OCI-LY3 (cell line): ENCODE results near the gene ROBO1.

Experiments
- H2AFZ ChIP-seq: fragments of 200-600, 300-600 bp; shearing (Covaris generic); 2 replicates; pipeline ENCODE4 v1.6.0; 2014; ENCODE audit warnings: antibody characterized with exemption, low read depth, low read length
- H3K27ac ChIP-seq: fragments of 200-600, 300-600 bp; sonication (generic); 2 replicates; pipeline ENCODE4 v1.5.1; 2014; ENCODE audit warnings: mild to moderate bottlenecking, low read length, moderate library complexity, mixed read lengths
- H3K27me3 ChIP-seq: fragments of 200-600, 300-600 bp; sonication (generic); 2 replicates; pipeline ENCODE4 v1.6.1; 2014; ENCODE audit warnings: low read depth, low read length, mixed read lengths
- H3K36me3 ChIP-seq: fragments of 200-600, 300-600 bp; sonication (generic); replicated peaks from 2 replicates; pipeline ENCODE3; 2014; ENCODE audit warnings: low read depth, low read length, mixed read lengths
- H3K4me1 ChIP-seq: fragments of 300-600, 200-600 bp; sonication (generic); 2 replicates; pipeline ENCODE4 v1.6.1; 2014; ENCODE audit warnings: low read length, mixed read lengths
- H3K4me2 ChIP-seq: fragments of 200-600, 300-600 bp; sonication (generic); 2 replicates; pipeline ENCODE4 v1.6.1; 2014; ENCODE audit warnings: low read length, mixed read lengths
- H3K4me3 ChIP-seq: fragments of 300-600, 200-600 bp; sonication (generic); 2 replicates; pipeline ENCODE4 v1.5.1; 2014; ENCODE audit warnings: antibody characterized with exemption, mild to moderate bottlenecking, low read length, moderate library complexity
- H3K79me2 ChIP-seq: fragments of 300-600, 200-600 bp; shearing (Covaris generic); 2 replicates; pipeline ENCODE4 v1.6.1; 2014; ENCODE audit warnings: mild to moderate bottlenecking, low read length, mixed read lengths
- H3K9ac ChIP-seq: fragments of 300-600, 200-600 bp; shearing (Covaris generic); 2 replicates; pipeline ENCODE4 v1.6.0; 2014; ENCODE audit warnings: mild to moderate bottlenecking, low read length, moderate library complexity
- H3K9me3 ChIP-seq: fragments of 200-600, 300-600 bp; shearing (Covaris generic); 2 replicates; pipeline ENCODE4 v1.6.1; 2014; ENCODE audit warnings: low read length, mixed read lengths; ENCODE audit not compliant: insufficient read depth
- H4K20me1 ChIP-seq: fragments of 200-600, 300-600 bp; sonication (generic); 2 replicates; pipeline ENCODE4 v1.6.1; 2016; ENCODE audit warnings: low read length, mixed read lengths; ENCODE audit not compliant: insufficient read depth
- EZH2phosphoT487 ChIP-seq: fragments of 200-600 bp; shearing (Covaris generic); IDR thresholded peaks from 2 replicates; pipeline ENCODE4 v1.6.1; 2018; ENCODE audit warnings: antibody characterized with exemption, mixed run types, low read depth
- TF ChIP-seq, protein P1 (sequence below): fragments of 200-600, 300-600 bp; sonication (generic); IDR thresholded peaks from 2 replicates; pipeline ENCODE4 v1.5.1; 2014; ENCODE audit warnings: antibody characterized with exemption, low read length, low read depth

ROBO1 gene

GRCh38 chr3:79478620-79479019 lies 289.2 kb downstream of the ROBO1 start:
- no peaks in the 10 kb centered on the region for H3K4me1 ChIP-seq

DNA sequence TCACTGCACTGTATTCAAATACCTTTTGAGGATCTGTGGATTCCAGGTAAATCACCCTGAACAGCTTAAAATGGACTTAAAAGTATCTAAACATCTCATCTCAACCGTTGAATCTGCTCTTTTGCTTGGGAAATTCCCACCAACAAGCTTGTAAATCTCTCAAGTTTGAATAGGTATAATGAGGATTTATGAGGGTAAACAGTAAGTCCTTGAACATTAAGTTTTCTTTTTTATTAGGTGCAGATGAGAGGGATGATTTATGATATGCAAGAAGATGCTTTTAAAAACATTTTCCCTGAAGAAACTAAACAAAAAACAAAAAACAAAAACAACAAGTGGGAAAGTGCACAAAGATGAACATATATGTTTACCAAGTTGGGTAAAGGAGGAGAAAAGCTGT lies 290.6 kb downstream of the ROBO1 start:
- TF ChIP-seq EZH2phosphoT487: no peak
- TF ChIP-seq, protein P1, sequence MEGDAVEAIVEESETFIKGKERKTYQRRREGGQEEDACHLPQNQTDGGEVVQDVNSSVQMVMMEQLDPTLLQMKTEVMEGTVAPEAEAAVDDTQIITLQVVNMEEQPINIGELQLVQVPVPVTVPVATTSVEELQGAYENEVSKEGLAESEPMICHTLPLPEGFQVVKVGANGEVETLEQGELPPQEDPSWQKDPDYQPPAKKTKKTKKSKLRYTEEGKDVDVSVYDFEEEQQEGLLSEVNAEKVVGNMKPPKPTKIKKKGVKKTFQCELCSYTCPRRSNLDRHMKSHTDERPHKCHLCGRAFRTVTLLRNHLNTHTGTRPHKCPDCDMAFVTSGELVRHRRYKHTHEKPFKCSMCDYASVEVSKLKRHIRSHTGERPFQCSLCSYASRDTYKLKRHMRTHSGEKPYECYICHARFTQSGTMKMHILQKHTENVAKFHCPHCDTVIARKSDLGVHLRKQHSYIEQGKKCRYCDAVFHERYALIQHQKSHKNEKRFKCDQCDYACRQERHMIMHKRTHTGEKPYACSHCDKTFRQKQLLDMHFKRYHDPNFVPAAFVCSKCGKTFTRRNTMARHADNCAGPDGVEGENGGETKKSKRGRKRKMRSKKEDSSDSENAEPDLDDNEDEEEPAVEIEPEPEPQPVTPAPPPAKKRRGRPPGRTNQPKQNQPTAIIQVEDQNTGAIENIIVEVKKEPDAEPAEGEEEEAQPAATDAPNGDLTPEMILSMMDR: no peak
- Histone ChIP-seq H4K20me1 (no peaks in the 10 kb centered on the region), H3K36me3 (no peaks in the 10 kb centered on the region)

More at GRCh38 chr3:79478620-79479019, 289.2 kb downstream of the ROBO1 start:
- TF ChIP-seq, protein P1: no peak
- no peak overlapping the region for H3K4me3 ChIP-seq
- no peaks in the 10 kb centered on the region for H3K36me3 ChIP-seq
- no peak overlapping the region for H3K9ac ChIP-seq
- H4K20me1 ChIP-seq: no peaks in the 10 kb centered on the region
- H3K27ac ChIP-seq: no peak overlapping the region
- no peaks in the 10 kb centered on the region for H3K9me3 ChIP-seq
- H2AFZ ChIP-seq: no peak overlapping the region
- H3K27me3 ChIP-seq: no peaks in the 10 kb centered on the region
- no peaks in the 10 kb centered on the region for H3K79me2 ChIP-seq
- H3K4me2 ChIP-seq: no peak overlapping the region

DNA sequence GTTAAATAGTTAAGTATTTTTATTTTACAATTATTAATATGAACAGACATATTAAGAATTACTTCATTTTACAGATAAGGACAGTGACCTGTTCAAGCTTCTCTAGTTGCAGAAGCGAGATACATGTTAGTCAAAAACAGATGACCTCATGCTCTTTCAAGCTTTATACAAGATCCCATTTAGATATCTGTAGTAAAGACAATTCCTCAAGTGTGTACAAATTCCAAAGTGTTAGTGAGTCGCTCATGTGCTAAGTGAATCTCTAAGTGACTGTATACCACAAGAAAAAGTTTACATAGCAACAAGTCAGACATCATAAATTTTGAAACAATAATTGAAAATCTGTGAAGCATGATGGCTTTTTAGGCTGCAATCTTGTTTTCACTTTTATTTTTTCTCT lies 293.8 kb downstream of the ROBO1 start:
- Histone ChIP-seq H3K4me1 (no peaks in the 10 kb centered on the region), H3K4me2 (no peak overlapping the region), H3K4me3 (no peak overlapping the region), H3K27me3 (no peaks in the 10 kb centered on the region), H4K20me1 (no peaks in the 10 kb centered on the region), H3K36me3 (no peaks in the 10 kb centered on the region), H3K9ac (no peak overlapping the region), H3K9me3 (no peaks in the 10 kb centered on the region), H3K79me2 (no peaks in the 10 kb centered on the region), H3K27ac (no peak overlapping the region), H2AFZ (no peak overlapping the region)
- no peak for TF ChIP-seq EZH2phosphoT487
- TF ChIP-seq, protein P1: no peak

More for the DNA sequence above, 290.6 kb downstream of the ROBO1 start:
- Histone ChIP-seq H3K27ac (no peak overlapping the region), H2AFZ (peak overlapping the region; percentile 31; the same call in 1 of the 2 replicates), H3K4me2 (no peak overlapping the region), H3K27me3 (no peaks in the 10 kb centered on the region), H3K4me3 (no peak overlapping the region), H3K9ac (no peak overlapping the region), H3K9me3 (no peaks in the 10 kb centered on the region), H3K4me1 (no peaks in the 10 kb centered on the region), H3K79me2 (no peaks in the 10 kb centered on the region)

- Histone ChIP-seq H3K27me3 (no peaks in the 10 kb centered on the region), H3K4me2 (no peak overlapping the region), H3K4me1 (no peaks in the 10 kb centered on the region), H3K79me2 (no peaks in the 10 kb centered on the region), H2AFZ (peak overlapping the region; percentile 49), H3K9ac (no peak overlapping the region), H3K36me3 (no peaks in the 10 kb centered on the region), H3K4me3 (no peak overlapping the region), H4K20me1 (no peaks in the 10 kb centered on the region), H3K27ac (no peak overlapping the region), H3K9me3 (no peaks in the 10 kb centered on the region)
- TF ChIP-seq, protein P1: no peak
- TF ChIP-seq EZH2phosphoT487: no peak
These were observed 300.1 kb downstream of the ROBO1 start for GRCh38 chr3:79467721-79468120.
